22Rv1 (cell line): Measurements from ENCODE around the gene PRR7.
"Not testable (repeated sequence)": the region's sequence is repeated elsewhere in the genome, so short reads cannot be mapped to it uniquely, and the experiment has no call there.

Source experiments
- ZFX ChIP-seq: fragments of 450-650 bp; IDR thresholded peaks from 2 replicates; pipeline ENCODE4 v1.6.1; 2017; ENCODE audit warnings: antibody characterized with exemption, borderline replicate concordance
- TF ChIP-seq, protein P1 (sequence below): fragments of 450-650 bp; IDR thresholded peaks from 2 replicates; pipeline ENCODE4 v1.5.1; 2017; ENCODE audit warnings: mild to moderate bottlenecking

DNA sequence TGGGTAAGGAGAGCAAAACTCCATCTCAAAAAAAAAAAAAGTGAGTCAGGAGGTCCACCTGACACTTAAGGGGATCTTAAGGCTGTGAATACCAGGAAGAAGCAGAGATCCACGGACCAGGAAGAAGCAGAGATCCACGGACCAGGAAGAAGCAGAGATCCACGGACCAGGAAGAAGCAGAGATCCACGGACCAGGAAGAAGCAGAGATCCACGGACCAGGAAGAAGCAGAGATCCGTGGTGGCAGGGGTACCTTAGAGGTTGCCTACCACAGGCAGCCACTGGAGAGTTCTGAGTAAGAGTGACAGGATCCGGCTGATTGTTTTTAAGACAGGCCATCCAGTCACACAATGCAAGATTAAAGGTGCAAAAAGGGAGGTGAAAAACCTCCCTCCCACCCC is 26.1 kb upstream of the PRR7 start:
- TF ChIP-seq, protein P1, sequence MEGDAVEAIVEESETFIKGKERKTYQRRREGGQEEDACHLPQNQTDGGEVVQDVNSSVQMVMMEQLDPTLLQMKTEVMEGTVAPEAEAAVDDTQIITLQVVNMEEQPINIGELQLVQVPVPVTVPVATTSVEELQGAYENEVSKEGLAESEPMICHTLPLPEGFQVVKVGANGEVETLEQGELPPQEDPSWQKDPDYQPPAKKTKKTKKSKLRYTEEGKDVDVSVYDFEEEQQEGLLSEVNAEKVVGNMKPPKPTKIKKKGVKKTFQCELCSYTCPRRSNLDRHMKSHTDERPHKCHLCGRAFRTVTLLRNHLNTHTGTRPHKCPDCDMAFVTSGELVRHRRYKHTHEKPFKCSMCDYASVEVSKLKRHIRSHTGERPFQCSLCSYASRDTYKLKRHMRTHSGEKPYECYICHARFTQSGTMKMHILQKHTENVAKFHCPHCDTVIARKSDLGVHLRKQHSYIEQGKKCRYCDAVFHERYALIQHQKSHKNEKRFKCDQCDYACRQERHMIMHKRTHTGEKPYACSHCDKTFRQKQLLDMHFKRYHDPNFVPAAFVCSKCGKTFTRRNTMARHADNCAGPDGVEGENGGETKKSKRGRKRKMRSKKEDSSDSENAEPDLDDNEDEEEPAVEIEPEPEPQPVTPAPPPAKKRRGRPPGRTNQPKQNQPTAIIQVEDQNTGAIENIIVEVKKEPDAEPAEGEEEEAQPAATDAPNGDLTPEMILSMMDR = not testable (repeated sequence)
- not testable (repeated sequence) for TF ChIP-seq ZFX
